Esophagus muscularis mucosa (tissue), 3 donors: Measurements from ENCODE around the gene ZNF385C.

Experiments
- CTCF ChIP-seq, 3 experiments: fragments of 200-600 bp in 2 of 3; fragments of 450-650 bp in 1 of 3; sonication (generic) in 2 of 3; IDR thresholded peaks; one replicate each; pipeline ENCODE4 v1.5.1; 2017 to 2019; ENCODE audit warnings: antibody characterized with exemption in 3 of 3, mild to moderate bottlenecking in 2 of 3, moderate library complexity in 1 of 3
- POLR2AphosphoS5 ChIP-seq, 2 donors: sonication (generic); formaldehyde crosslinking; IDR thresholded peaks; one replicate each; pipeline ENCODE4 v1.6.1; 2017; ENCODE audit warnings: antibody characterized with exemption in 2 of 2

DNA sequence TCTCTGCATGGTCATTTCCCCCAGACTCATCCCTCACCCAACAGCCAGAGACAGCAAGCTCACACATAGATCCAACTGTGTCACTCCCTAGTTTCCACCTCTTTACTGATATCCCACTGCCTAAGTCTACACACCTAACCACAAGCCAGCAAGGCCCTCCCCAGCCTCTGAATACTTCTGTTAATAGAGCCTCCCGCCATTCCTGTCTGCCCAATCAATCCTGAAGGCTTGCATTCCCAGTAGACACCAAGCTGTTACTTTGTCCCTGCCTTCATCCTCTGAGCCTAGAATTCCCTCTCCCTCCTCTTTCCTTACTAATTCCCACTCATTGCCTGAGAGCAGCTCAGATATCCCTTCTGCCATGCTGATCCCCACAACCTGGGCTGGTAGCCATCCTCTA, 52.6 kb downstream of the ZNF385C start:
- TF ChIP-seq CTCF (IDR thresholded peaks at IDR 0.05) (no peak), POLR2AphosphoS5 (IDR thresholded peaks at IDR 0.05) (no peak)
